Gastroesophageal sphincter (tissue), 4 donors: ENCODE measurements around the gene ZNF19. TPM values are rescaled to one million over a fixed set of nuclear protein-coding genes. Genes with fewer than 3 reads are reported as not detected.

Experiments used
- ATAC-seq: fragments of 150-250 bp; one replicate; pipeline ENCODE4 v1.9.1; 2016; ENCODE audit warnings: mild to moderate bottlenecking, moderate library complexity
- H3K27ac ChIP-seq, 4 donors: fragments of 200-600 bp; sonication (generic) in 3 of 4; 1 replicate in 3 of 4; 2 replicates in 1 of 4; pipeline ENCODE4 v1.5.1; 2016 to 2019
- H3K27me3 ChIP-seq: fragments of 200-600 bp; sonication (generic); one replicate; pipeline ENCODE4 v1.5.1; 2019
- H3K36me3 ChIP-seq, 2 donors: fragments of 200-600 bp; sonication (generic); one replicate each; pipeline ENCODE4 v1.5.1; 2019; ENCODE audit warnings: control low read depth in 1 of 2
- H3K4me1 ChIP-seq, 3 donors: fragments of 200-600 bp; sonication (generic); 1 replicate in 2 of 3; 2 replicates in 1 of 3; pipeline ENCODE4 v1.5.1; 2016 to 2019; ENCODE audit warnings: control low read depth in 2 of 3
- H3K4me3 ChIP-seq, 2 donors: fragments of 200-600 bp; sonication (generic); one replicate each; pipeline ENCODE4 v1.5.1; 2019; ENCODE audit warnings: mild to moderate bottlenecking in 1 of 2, moderate library complexity in 1 of 2
- H3K9me3 ChIP-seq, 3 donors: fragments of 200-600 bp; sonication (generic); one replicate each; pipeline ENCODE4 v1.5.1; 2017 to 2019; ENCODE audit warnings: control low read depth in 2 of 3
- CTCF ChIP-seq, 4 experiments: fragments of 200-600 bp in 2 of 4; fragments of 450-650 bp in 2 of 4; sonication (generic) in 1 of 4; IDR thresholded peaks; one replicate each; pipeline ENCODE4 v1.5.1; 2017 to 2019; ENCODE audit warnings: antibody characterized with exemption in 4 of 4, mild to moderate bottlenecking in 2 of 4, moderate library complexity in 2 of 4
- EP300 ChIP-seq: sonication (generic); formaldehyde crosslinking; IDR thresholded peaks from one replicate; pipeline ENCODE4 v1.6.1; 2017; ENCODE audit warnings: antibody characterized with exemption, mild to moderate bottlenecking
- POLR2A ChIP-seq, 2 donors: fragments of 450-650 bp; IDR thresholded peaks; one replicate each; pipeline ENCODE4 v1.6.1; 2017; ENCODE audit warnings: antibody characterized with exemption in 2 of 2, mild to moderate bottlenecking in 2 of 2, moderate library complexity in 1 of 2
- POLR2AphosphoS5 ChIP-seq: sonication (generic); formaldehyde crosslinking; IDR thresholded peaks from one replicate; pipeline ENCODE4 v1.6.1; 2017; ENCODE audit warnings: antibody characterized with exemption
- WGBS, 2 donors: methylation state at CpG; one replicate each; pipeline ENCODE4 v1.1.5; 2018; ENCODE audit warnings: low coverage in 1 of 2; 5-methylcytosine and 5-hydroxymethylcytosine counted together
- total RNA-seq, 4 donors: library from RNA; depleted of rRNA; stranded (reverse); fragments of >200 nt; gene quantifications; one replicate each; pipeline ENCODE4 v1.1.0, GENCODE V29; 2016

The ZNF19 gene
- total RNA-seq, result 1 to 10 TPM; 2.2 to 7.6 (median 4.2) TPM

GRCh38 chr16:71489122-71489521 lies at the start of gene ZNF19:
ZNF19 (minus strand) TSS chr16:71489324; CDS start chr16:71482114, 7,210 bp downstream.
- WGBS, 2 donors, result 84% methylated on average over 9 of the region's 22 CpGs; no CpG with 5 or more reads in 1 of the 2 donors

GRCh38 chr16:71537643-71538042 lies 48.5 kb upstream of the ZNF19 start:
- H3K4me3 ChIP-seq, result no peak overlapping the region
- WGBS, 2 donors, result 44% methylated on average over 3 of the region's 6 CpGs; no CpG with 5 or more reads in 1 of the 2 donors
- no peaks in the 10 kb centered on the region for H3K9me3 ChIP-seq
- TF ChIP-seq EP300, result no peak
- TF ChIP-seq CTCF (IDR thresholded peaks at IDR 0.05), result peak in 1 of 4 experiments; percentile 31
- TF ChIP-seq POLR2AphosphoS5, result no peak
- no peak for TF ChIP-seq POLR2A (IDR thresholded peaks at IDR 0.05)
- H3K4me1 ChIP-seq, result no peaks in the 10 kb centered on the region
- ATAC-seq, result no peak
- H3K27me3 ChIP-seq, result no peaks in the 10 kb centered on the region
- H3K36me3 ChIP-seq, result no peaks in the 10 kb centered on the region
- H3K27ac ChIP-seq, result no peak overlapping the region

More at GRCh38 chr16:71489122-71489521, at the start of gene ZNF19:
- no peaks in the 10 kb centered on the region for H3K36me3 ChIP-seq
- H3K4me1 ChIP-seq, result peaks cover 0 to 5% (median 0%) of the 10 kb centered on the region in 3 donors
- no peak for ATAC-seq
- no peak within 1 kb of the TSS for H3K27ac ChIP-seq
- no peaks in the 10 kb centered on the region for H3K27me3 ChIP-seq
- TF ChIP-seq CTCF (IDR thresholded peaks at IDR 0.05), result no peak
- no peak for TF ChIP-seq POLR2AphosphoS5
- TF ChIP-seq EP300, result no peak
- no peak for TF ChIP-seq POLR2A (IDR thresholded peaks at IDR 0.05)
- H3K4me3 ChIP-seq, result no peak within 1 kb of the TSS
- no peaks in the 10 kb centered on the region for H3K9me3 ChIP-seq

- no peak overlapping the region for H3K4me3 ChIP-seq
- 83 to 95% methylated on average over 1 to 6 of the region's 28 CpGs for WGBS, 2 donors
- ATAC-seq, result no peak
- TF ChIP-seq POLR2AphosphoS5 (no peak), POLR2A (IDR thresholded peaks at IDR 0.05) (no peak), CTCF (IDR thresholded peaks at IDR 0.05) (no peak), EP300 (no peak)
- H3K4me1 ChIP-seq, result no peaks in the 10 kb centered on the region
- H3K27ac ChIP-seq, result no peak overlapping the region
- H3K27me3 ChIP-seq, result no peaks in the 10 kb centered on the region
- no peaks in the 10 kb centered on the region for H3K36me3 ChIP-seq
- no peaks in the 10 kb centered on the region for H3K9me3 ChIP-seq
Measured at GRCh38 chr16:71536752-71537499, 47.8 kb upstream of the ZNF19 start.

DNA sequence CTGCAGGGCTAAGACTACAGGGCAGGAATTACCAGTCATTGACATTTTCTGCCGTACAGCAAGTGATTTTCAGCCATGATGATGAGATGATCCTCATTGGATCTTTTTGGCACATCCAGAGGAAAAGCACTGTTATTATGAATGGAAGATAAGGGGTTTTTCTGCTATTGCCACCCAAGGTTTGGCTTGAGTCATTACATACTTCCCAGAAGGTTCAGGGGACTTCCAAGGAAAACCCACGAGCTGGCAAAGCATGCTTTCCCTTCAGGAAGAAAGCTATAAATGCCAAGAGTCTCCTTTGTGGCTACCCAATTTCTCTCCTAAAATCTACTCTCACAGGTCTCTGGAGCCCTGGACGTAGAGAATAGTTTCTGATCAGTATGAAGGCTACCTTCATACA lies 43.2 kb upstream of the ZNF19 start:
- H3K27me3 ChIP-seq, result peaks cover 22% of the 10 kb centered on the region
- H3K4me3 ChIP-seq, result no peak overlapping the region
- ATAC-seq, result no peak
- no peaks in the 10 kb centered on the region for H3K9me3 ChIP-seq
- H3K36me3 ChIP-seq, result no peaks in the 10 kb centered on the region
- H3K27ac ChIP-seq, result no peak overlapping the region
- TF ChIP-seq POLR2A (IDR thresholded peaks at IDR 0.05) (no peak), EP300 (no peak), CTCF (IDR thresholded peaks at IDR 0.05) (no peak), POLR2AphosphoS5 (no peak)
- H3K4me1 ChIP-seq, result no peaks in the 10 kb centered on the region
- WGBS, 2 donors, result 65 to 90% methylated on average over 2 of the region's 3 CpGs

- 65 to 80% methylated on average over 4 of the region's 4 CpGs for WGBS, 2 donors
- H3K27me3 ChIP-seq, result peaks cover 38% of the 10 kb centered on the region
- TF ChIP-seq POLR2AphosphoS5 (no peak), CTCF (IDR thresholded peaks at IDR 0.05) (no peak), EP300 (no peak), POLR2A (IDR thresholded peaks at IDR 0.05) (no peak)
Measured at GRCh38 chr16:71528863-71529262, 39.7 kb upstream of the ZNF19 start.

More at GRCh38 chr16:71528863-71529262, 39.7 kb upstream of the ZNF19 start:
- ATAC-seq, result no peak
- no peaks in the 10 kb centered on the region for H3K9me3 ChIP-seq
- no peak overlapping the region for H3K27ac ChIP-seq
- peaks cover 0 to 9% (median 0%) of the 10 kb centered on the region in 3 donors for H3K4me1 ChIP-seq
- H3K36me3 ChIP-seq, result no peaks in the 10 kb centered on the region
- H3K4me3 ChIP-seq, result no peak overlapping the region
